Chondrocyte (in vitro differentiated cells): ENCODE measurements around the gene PAQR5. TPM values are rescaled to one million over a fixed set of nuclear protein-coding genes. Genes with fewer than 3 reads are reported as not detected.
"Not testable (repeated sequence)": the region's sequence is repeated elsewhere in the genome, so short reads cannot be mapped to it uniquely, and the experiment has no call there.

Source experiments
- DNase-seq: peaks from one replicate; pipeline ENCODE4 v3.0.0; 2021; ENCODE audit warnings: mixed read lengths, low spot score
- H3K27ac Mint-ChIP-seq: one replicate; pipeline ENCODE4 v1.8.0; 2021; ENCODE audit warnings: mild to moderate bottlenecking, moderate library complexity, mixed read lengths; ENCODE audit not compliant: unreplicated experiment
- H3K27me3 Mint-ChIP-seq: 2 replicates; pipeline ENCODE4 v1.8.0; 2021; ENCODE audit warnings: low read depth, mixed read lengths
- H3K36me3 Mint-ChIP-seq: 2 replicates; pipeline ENCODE4 v1.8.0; 2021; ENCODE audit warnings: low read depth, mixed read lengths
- H3K4me1 Mint-ChIP-seq: 2 replicates; pipeline ENCODE4 v1.8.0; 2021; ENCODE audit warnings: low read depth, mild to moderate bottlenecking, mixed read lengths
- H3K4me3 Mint-ChIP-seq: one replicate; pipeline ENCODE4 v1.8.0; 2021; ENCODE audit warnings: mild to moderate bottlenecking, moderate library complexity, mixed read lengths; ENCODE audit not compliant: unreplicated experiment
- H3K9me3 Mint-ChIP-seq: 2 replicates; pipeline ENCODE4 v1.8.0; 2021; ENCODE audit warnings: low read depth, mixed read lengths
- CTCF ChIP-seq: fragments of 200-600 bp; sonication (generic); IDR thresholded peaks from 2 replicates; pipeline ENCODE4 v1.5.0; 2021; ENCODE audit warnings: antibody characterized with exemption, mild to moderate bottlenecking, moderate library complexity
- total RNA-seq: library from RNA; stranded (reverse); gene quantifications from 3 replicates; pipeline ENCODE4 v1.2.1, GENCODE V29; 2021

The PAQR5 gene
- total RNA-seq, 1 donor from 2014 or later, result 0.20 TPM

- Mint-ChIP-seq H3K9me3 (no peaks in the 10 kb centered on the region), H3K4me3 (no peak overlapping the region), H3K27ac (no peak overlapping the region), H3K36me3 (no peaks in the 10 kb centered on the region), H3K27me3 (no peaks in the 10 kb centered on the region), H3K4me1 (no peaks in the 10 kb centered on the region)
- no peak for DNase-seq
- no peak for TF ChIP-seq CTCF
Observed at GRCh38 chr15:69289342-69290146, 9.2 kb upstream of the PAQR5 start.

- Mint-ChIP-seq H3K27ac (no peak overlapping the region), H3K36me3 (no peaks in the 10 kb centered on the region), H3K27me3 (no peaks in the 10 kb centered on the region), H3K9me3 (no peaks in the 10 kb centered on the region), H3K4me3 (no peak overlapping the region), H3K4me1 (no peaks in the 10 kb centered on the region)
- no peak for DNase-seq
- TF ChIP-seq CTCF, result no peak
Observed at GRCh38 chr15:69290346-69291164, 8.2 kb upstream of the PAQR5 start.

GRCh38 chr15:69291651-69292050, 7.1 kb upstream of the PAQR5 start:
- DNase-seq, H3K4me3 Mint-ChIP-seq, H3K27me3 Mint-ChIP-seq, H3K27ac Mint-ChIP-seq, H3K4me1 Mint-ChIP-seq, H3K9me3 Mint-ChIP-seq, H3K36me3 Mint-ChIP-seq: not testable (repeated sequence)

GRCh38 chr15:69292826-69293420, 5.8 kb upstream of the PAQR5 start:
- Mint-ChIP-seq H3K36me3 (no peaks in the 10 kb centered on the region), H3K4me1 (no peaks in the 10 kb centered on the region), H3K27me3 (peaks cover 18% of the 10 kb centered on the region), H3K27ac (no peak overlapping the region), H3K9me3 (no peaks in the 10 kb centered on the region), H3K4me3 (no peak overlapping the region)
- DNase-seq, result no peak
- TF ChIP-seq CTCF, result no peak

GRCh38 chr15:69293741-69294615, 4.7 kb upstream of the PAQR5 start:
- Mint-ChIP-seq H3K4me1 (no peaks in the 10 kb centered on the region), H3K36me3 (no peaks in the 10 kb centered on the region), H3K9me3 (no peaks in the 10 kb centered on the region), H3K27ac (no peak overlapping the region), H3K4me3 (no peak overlapping the region), H3K27me3 (peaks cover 18% of the 10 kb centered on the region)
- no peak for TF ChIP-seq CTCF
- no peak for DNase-seq
